ENCODE measurements around the gene POU5F1.
"Not testable (repeated sequence)": the region's sequence is repeated elsewhere in the genome, so short reads cannot be mapped to it uniquely, and the experiment has no call there.

POU5F1 gene

DNA sequence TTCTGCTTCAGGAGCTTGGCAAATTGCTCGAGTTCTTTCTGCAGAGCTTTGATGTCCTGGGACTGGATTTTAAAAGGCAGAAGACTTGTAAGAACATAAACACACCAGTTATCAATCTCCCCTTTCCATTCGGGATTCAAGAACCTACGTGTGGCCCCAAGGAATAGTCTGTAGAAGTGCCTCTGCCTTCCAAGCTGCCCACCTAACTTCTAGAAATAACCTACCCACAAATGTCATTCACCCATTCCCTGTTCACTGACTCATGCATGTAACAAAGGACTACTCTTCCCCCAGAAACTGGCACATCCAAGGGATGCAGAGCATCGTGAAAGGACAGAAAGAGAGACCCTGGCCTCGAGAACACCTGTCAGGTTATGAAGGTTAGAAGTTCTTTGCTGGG lies 4.5 kb downstream of the POU5F1 start:
- DNase-seq (ENCODE audit: low read depth in 2 of 2): no peak

GRCh38 chr6:31165064-31165832 lies 5.2 kb downstream of the POU5F1 start:
- not testable (repeated sequence) for DNase-seq (ENCODE audit: low read depth in 2 of 2)

GRCh38 chr6:31164475-31165063 lies 5.9 kb downstream of the POU5F1 start:
- DNase-seq (ENCODE audit: low read depth in 2 of 2): not testable (repeated sequence)

DNA sequence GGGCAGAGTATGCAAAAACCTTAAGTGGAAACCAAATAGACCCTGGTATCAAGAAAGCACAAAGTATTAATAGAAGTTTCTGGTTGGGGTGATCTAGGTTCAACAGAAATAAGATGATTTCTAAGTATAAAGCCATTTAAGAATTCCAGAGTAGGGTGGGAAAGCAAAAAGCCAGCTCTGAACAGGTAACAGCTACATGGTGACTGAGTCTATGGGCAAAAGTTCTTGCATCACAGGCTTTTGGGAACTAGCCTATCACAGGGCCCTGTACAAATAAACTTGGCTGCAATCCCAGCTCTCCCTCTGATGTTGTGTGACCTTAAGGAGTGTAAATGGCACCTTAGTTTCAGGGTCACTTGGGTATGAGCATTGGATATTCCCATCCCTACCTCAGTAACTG lies 6.6 kb downstream of the POU5F1 start:
- no peak for DNase-seq (ENCODE audit: low read depth in 2 of 2)

DNA sequence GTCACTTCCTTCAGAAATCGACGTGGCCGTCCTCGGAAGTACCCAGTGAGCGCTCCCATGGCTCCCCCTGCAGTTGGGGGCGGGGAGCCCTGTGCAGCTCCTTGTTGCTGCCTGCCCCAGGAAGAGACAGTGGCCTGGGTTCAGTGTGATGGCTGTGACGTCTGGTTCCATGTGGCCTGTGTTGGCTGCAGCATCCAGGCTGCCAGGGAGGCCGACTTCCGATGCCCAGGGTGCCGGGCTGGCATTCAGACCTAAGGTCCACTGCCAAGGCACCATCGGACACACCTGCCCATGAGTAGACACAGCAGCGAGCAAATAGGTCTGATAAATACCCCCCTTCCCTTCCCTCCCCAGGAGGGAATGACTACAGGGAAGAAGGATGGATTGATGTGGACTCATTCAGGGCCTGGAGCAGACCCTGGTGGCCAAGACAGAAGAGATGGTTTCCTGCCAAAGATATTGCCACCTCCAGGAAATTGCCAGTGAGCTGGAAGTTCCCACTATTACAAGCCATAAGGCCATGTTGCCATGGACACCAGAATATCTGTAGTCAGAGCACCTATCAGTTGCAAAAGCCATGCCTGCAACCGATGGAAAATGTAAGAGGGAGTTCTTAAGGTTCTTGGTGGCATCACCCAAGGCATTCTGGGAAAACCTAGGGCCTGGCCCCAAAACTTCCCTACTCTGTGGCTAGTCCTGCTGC lies 7.9 kb downstream of the POU5F1 start:
- no peak for DNase-seq (ENCODE audit: low read depth in 2 of 2)

DNA sequence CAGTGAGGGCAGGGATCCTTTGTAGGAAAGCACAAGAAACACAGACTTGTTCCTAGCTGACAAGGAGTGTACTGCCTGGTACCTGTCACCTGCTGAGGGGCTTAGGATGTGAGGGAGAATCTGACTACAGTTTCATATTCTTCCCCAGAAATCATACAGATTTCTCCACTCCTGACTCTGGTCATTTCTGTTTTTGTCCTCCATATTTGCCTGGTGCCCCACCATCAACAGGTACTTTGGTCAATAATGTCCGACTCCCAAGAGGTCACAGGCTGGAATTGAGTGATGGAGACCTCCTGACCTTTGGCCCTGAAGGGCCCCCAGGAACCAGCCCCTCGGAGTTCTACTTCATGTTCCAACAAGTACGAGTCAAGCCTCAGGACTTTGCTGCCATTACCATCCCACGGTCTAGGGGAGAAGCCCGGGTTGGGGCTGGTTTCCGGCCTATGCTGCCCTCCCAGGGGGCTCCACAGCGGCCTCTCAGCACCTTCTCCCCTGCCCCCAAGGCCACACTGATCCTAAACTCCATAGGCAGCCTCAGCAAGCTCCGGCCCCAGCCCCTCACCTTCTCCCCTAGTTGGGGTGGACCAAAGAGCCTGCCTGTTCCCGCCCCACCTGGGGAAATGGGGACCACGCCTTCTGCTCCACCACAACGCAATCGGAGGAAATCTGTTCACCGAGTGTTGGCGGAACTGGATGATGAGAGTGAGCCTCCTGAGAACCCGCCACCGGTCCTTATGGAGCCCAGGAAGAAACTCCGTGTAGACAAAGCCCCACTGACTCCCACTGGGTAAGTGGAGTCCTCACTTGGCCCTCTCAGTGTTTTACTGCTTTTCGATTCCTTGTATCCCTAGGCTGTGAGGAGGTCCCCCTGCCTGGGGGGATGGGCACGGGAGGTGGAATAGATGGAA lies 9.0 kb downstream of the POU5F1 start:
- no peak for DNase-seq (ENCODE audit: low read depth in 2 of 2)

DNA sequence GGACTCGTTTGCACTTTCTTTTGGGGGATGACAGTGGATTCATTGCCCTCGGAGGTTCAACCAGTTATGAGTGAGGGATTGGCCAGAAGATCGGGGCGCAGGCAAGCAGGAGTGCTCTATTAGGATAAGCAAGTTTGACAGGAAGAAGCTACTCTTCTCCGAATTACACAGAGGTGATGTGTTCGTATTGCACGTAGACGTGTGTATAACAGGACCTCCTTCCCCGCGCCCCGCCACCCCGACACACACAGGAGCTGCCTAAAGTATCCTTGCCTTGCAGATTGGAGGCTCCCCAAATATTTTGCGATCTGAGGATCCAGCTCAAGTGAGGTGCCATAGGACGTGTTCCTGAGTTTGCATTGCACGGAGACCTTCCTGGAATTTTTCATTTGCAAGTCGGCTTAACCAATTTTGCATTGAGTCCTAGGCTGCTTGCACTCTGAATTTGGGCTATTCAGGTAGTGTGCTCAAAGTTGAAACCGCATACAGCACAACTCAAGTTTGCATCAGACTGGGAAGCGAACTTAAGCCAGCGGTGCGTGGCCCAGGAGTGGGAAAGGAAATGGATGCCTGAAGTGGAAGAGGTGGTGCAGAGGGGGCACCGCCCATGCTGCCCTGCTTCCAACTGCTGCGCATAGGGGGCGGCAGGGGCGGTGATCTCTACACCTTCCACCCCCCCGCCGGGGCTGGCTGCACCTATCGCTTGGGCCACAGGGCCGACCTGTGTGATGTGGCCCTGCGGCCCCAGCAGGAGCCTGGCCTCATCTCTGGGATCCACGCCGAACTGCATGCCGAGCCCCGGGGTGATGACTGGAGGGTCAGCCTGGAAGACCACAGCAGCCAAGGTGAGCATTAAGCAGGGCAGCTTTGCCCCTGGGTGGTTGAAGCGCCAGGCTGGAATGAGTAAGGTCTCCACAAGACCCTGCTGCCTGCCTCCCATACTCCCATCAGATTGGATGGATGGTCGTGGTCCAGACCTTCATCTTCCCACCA lies 11.3 kb downstream of the POU5F1 start:
- DNase-seq (ENCODE audit: low read depth in 2 of 2): peak; percentile 11 to 19

- DNase-seq (ENCODE audit: low read depth in 2 of 2): peak; percentile 97 to 98
These were observed 12.2 kb downstream of the POU5F1 start, which contains the start of gene TCF19 for GRCh38 chr6:31158140-31158862. Gene TCF19, plus strand, starts transcription at chr6:31158589. Its CDS starts 881 bp downstream, at chr6:31159470.

DNA sequence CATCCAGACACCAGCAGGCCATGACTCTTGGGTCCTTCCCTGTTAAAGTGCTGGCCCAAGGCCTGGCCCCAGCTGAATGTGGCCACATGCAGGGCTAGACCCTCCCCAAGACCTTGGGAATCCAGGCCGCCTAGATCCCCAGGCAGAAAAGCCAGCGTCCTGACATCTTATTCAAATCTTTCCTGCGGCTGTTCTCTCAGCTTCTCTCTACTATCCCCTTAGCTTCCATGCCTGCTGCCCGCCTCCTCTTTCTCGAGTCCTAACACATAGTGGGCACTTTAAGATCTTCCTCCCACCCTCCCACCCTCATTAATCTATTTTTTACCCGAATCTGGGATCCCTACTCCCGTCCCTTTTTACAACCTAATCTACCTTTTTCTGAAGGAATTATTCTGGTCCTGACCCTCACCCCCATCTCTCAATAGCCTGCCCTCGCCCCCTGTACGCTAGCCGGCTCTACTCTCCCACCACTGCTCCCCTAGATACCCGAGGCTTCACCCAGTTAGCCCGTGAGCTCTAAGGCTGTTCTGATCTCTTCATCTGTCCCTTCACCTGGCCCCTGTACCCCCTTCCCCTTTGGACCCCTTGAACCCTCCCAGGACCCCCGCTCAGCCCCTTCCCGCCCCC lies 12.9 kb downstream of the POU5F1 start, which contains the start of gene CCHCR1:
CCHCR1 (minus strand) TSS at position 290 of the 627 bp plus-strand sequence; CDS start at position 88, 202 bp downstream.
- DNase-seq (ENCODE audit: low read depth in 2 of 2): no peak

GRCh38 chr6:31156641-31157040 lies 13.8 kb downstream of the POU5F1 start:
- no peak for DNase-seq (ENCODE audit: low read depth in 2 of 2)

- no peak for DNase-seq (ENCODE audit: low read depth in 2 of 2)
These were observed 16.0 kb downstream of the POU5F1 start for GRCh38 chr6:31154436-31154835.

- DNase-seq (ENCODE audit: low read depth in 2 of 2): no peak
These were observed 17.7 kb downstream of the POU5F1 start for GRCh38 chr6:31152781-31153180.

- no peak for DNase-seq (ENCODE audit: low read depth in 2 of 2)
These were observed 20.5 kb downstream of the POU5F1 start for GRCh38 chr6:31149827-31150447.

- no peak for DNase-seq (ENCODE audit: low read depth in 2 of 2)
These were observed 25.1 kb downstream of the POU5F1 start for GRCh38 chr6:31145386-31145785.

GRCh38 chr6:31144970-31145340 lies 25.5 kb downstream of the POU5F1 start:
- no peak for DNase-seq (ENCODE audit: low read depth in 2 of 2)

GRCh38 chr6:31144296-31144969 lies 26.0 kb downstream of the POU5F1 start:
- DNase-seq (ENCODE audit: low read depth in 2 of 2): no peak

GRCh38 chr6:31143148-31143547 lies 27.3 kb downstream of the POU5F1 start:
- no peak for DNase-seq (ENCODE audit: low read depth in 2 of 2)

DNA sequence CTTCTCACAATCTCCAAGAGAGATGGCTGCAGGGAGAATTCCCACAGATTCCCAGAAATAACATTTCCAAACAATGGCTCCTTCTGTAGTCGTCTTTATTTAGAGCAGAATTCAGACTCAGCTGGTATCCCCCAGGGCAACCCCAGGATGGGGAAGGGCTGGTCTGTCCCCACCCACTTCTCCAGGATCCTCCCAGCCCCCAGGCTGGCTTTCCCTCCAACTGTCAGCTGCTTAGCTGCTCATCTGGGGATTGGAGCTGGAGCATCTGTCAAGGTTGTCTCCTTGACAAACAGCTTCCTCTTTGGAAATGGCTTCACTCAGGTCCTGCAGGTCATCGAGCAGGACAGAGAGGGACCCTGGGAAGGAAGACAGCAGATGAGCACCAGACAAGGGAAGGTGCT lies 28.1 kb downstream of the POU5F1 start:
- DNase-seq (ENCODE audit: low read depth in 2 of 2): no peak

Measured in stimulated activated CD4-positive, alpha-beta T cell treated with anti-CD3 and anti-CD28 coated beads, Interleukin-4, amount 100 ng/mL, for 48 hours (primary cell).